GM18868 (cell line): ENCODE measurements around the gene LYRM4.

Source experiments
- ATAC-seq: cut with Tn5 transposase; IDR thresholded peaks from one replicate; pipeline ENCODE4 v1.9.1; 2021; ENCODE audit warnings: mild to moderate bottlenecking, moderate library complexity; ENCODE audit not compliant: unreplicated experiment

LYRM4 gene

GRCh38 chr6:5178806-5179205 lies 81.9 kb downstream of the LYRM4 start:
- no peak for ATAC-seq

GRCh38 chr6:5175635-5176034 lies 85.1 kb downstream of the LYRM4 start:
- no peak for ATAC-seq

- no peak for ATAC-seq
Observed at GRCh38 chr6:5174756-5175549, 85.8 kb downstream of the LYRM4 start.

GRCh38 chr6:5174244-5174643 lies 86.5 kb downstream of the LYRM4 start:
- peak; percentile 95 for ATAC-seq

- peak; percentile 30 for ATAC-seq
Observed at GRCh38 chr6:5173810-5174209, 86.9 kb downstream of the LYRM4 start.

- ATAC-seq = no peak
Observed at GRCh38 chr6:5172897-5173474, 87.8 kb downstream of the LYRM4 start.

GRCh38 chr6:5172041-5172653 lies 88.6 kb downstream of the LYRM4 start:
- ATAC-seq = no peak

- ATAC-seq = no peak
Observed at GRCh38 chr6:5167501-5167900, 93.2 kb downstream of the LYRM4 start.

GRCh38 chr6:5164092-5164491 lies 96.7 kb downstream of the LYRM4 start:
- ATAC-seq = peak; percentile 70

GRCh38 chr6:5163247-5163646 lies 97.5 kb downstream of the LYRM4 start:
- no peak for ATAC-seq

- ATAC-seq = no peak
Observed at GRCh38 chr6:5162355-5162754, 98.4 kb downstream of the LYRM4 start.

- ATAC-seq = no peak
Observed at GRCh38 chr6:5160206-5160605, 100.5 kb downstream of the LYRM4 start.

- no peak for ATAC-seq
Observed at GRCh38 chr6:5159162-5159561, 101.6 kb downstream of the LYRM4 start.

- ATAC-seq = no peak
Observed at GRCh38 chr6:5158180-5158579, 102.6 kb downstream of the LYRM4 start.

- no peak for ATAC-seq
Observed at GRCh38 chr6:5157621-5158138, 103.1 kb downstream of the LYRM4 start.

GRCh38 chr6:5156627-5157026 lies 104.1 kb downstream of the LYRM4 start:
- no peak for ATAC-seq

- ATAC-seq = no peak
Observed at GRCh38 chr6:5155906-5156305, 104.8 kb downstream of the LYRM4 start.

GRCh38 chr6:5153186-5153585 lies 107.6 kb downstream of the LYRM4 start:
- ATAC-seq = no peak

- no peak for ATAC-seq
Observed at GRCh38 chr6:5152460-5152859, 108.3 kb downstream of the LYRM4 start.

GRCh38 chr6:5151955-5152401 lies 108.8 kb downstream of the LYRM4 start:
- no peak for ATAC-seq

- ATAC-seq = no peak
Observed at GRCh38 chr6:5151360-5151954, 109.3 kb downstream of the LYRM4 start.
